Activated effector memory CD4-positive, alpha-beta T cell treated with anti-CD3 and anti-CD28 coated beads, Interleukin-2, amount 50 U/mL, for 16 hours (primary cell): ENCODE results near the gene COX20.
A peak's percentile ranks its signal among the peaks of the same experiment; 100 is the strongest.
"Not testable (repeated sequence)": the region's sequence is repeated elsewhere in the genome, so short reads cannot be mapped to it uniquely, and the experiment has no call there.

Experiments
- DNase-seq: peaks from one replicate; pipeline ENCODE4 v3.0.0-alpha.2; 2020

Gene COX20

GRCh38 chr1:244835276-244836134 lies at the start of gene COX20:
Gene COX20 (plus strand): TSS chr1:244835658. CDS start chr1:244835715, 57 bp downstream.
- DNase-seq, result peak; percentile 96

GRCh38 chr1:244788493-244789275 lies 46.8 kb upstream of the COX20 start:
- DNase-seq, result no peak

GRCh38 chr1:244789276-244789580 lies 46.2 kb upstream of the COX20 start:
- no peak for DNase-seq

GRCh38 chr1:244789731-244790130 lies 45.7 kb upstream of the COX20 start:
- DNase-seq, result no peak

- no peak for DNase-seq
Measured at GRCh38 chr1:244791061-244791460, 44.4 kb upstream of the COX20 start.

GRCh38 chr1:244792188-244792850 lies 43.1 kb upstream of the COX20 start:
- DNase-seq, result no peak

- no peak for DNase-seq
Measured at GRCh38 chr1:244794071-244794470, 41.4 kb upstream of the COX20 start.

- DNase-seq, result not testable (repeated sequence)
Measured at GRCh38 chr1:244794516-244794915, 40.9 kb upstream of the COX20 start.

GRCh38 chr1:244796719-244797406 lies 38.6 kb upstream of the COX20 start:
- DNase-seq, result peak; percentile 78

- DNase-seq, result no peak
Measured at GRCh38 chr1:244800821-244801220, 34.6 kb upstream of the COX20 start.

GRCh38 chr1:244801246-244801645 lies 34.2 kb upstream of the COX20 start:
- peak; percentile 81 for DNase-seq

- no peak for DNase-seq
Measured at GRCh38 chr1:244802041-244802440, 33.4 kb upstream of the COX20 start.

GRCh38 chr1:244802556-244803239 lies 32.8 kb upstream of the COX20 start:
- no peak for DNase-seq

- DNase-seq, result no peak
Measured at GRCh38 chr1:244804841-244805240, 30.6 kb upstream of the COX20 start.

GRCh38 chr1:244807138-244807537 lies 28.3 kb upstream of the COX20 start:
- no peak for DNase-seq

- DNase-seq, result no peak
Measured at GRCh38 chr1:244810221-244810620, 25.2 kb upstream of the COX20 start.

- no peak for DNase-seq
Measured at GRCh38 chr1:244813327-244813726, 22.1 kb upstream of the COX20 start.

GRCh38 chr1:244815600-244816099 lies 19.8 kb upstream of the COX20 start:
- DNase-seq, result no peak

GRCh38 chr1:244817415-244817894 lies 18.0 kb upstream of the COX20 start:
- DNase-seq, result no peak

GRCh38 chr1:244820131-244820530 lies 15.3 kb upstream of the COX20 start:
- DNase-seq, result no peak

- no peak for DNase-seq
Measured at GRCh38 chr1:244821134-244821533, 14.3 kb upstream of the COX20 start.

GRCh38 chr1:244822878-244823277 lies 12.6 kb upstream of the COX20 start:
- no peak for DNase-seq
